NOMO-1 treated with dmso at 0.1 percent for 144 hours (cell line): Measurements from ENCODE around the gene FBXL16.

Source experiments
- DNase-seq: peaks from one replicate; lab custom pipeline; 2025; ENCODE audit not compliant: unreplicated experiment; lab: John Stamatoyannopoulos, UW

FBXL16 gene

GRCh38 chr16:735982-736453 is 30.4 kb upstream of the FBXL16 start:
- no peak for DNase-seq

- DNase-seq = no peak
Measured at GRCh38 chr16:734981-735881, 29.6 kb upstream of the FBXL16 start.

GRCh38 chr16:734208-734980 is 28.8 kb upstream of the FBXL16 start:
- no peak for DNase-seq

- no peak for DNase-seq
Measured at GRCh38 chr16:733382-734207, 28.0 kb upstream of the FBXL16 start.

GRCh38 chr16:732936-733335 is 27.3 kb upstream of the FBXL16 start:
- DNase-seq = no peak

- DNase-seq = no peak
Measured at GRCh38 chr16:732332-732731, 26.7 kb upstream of the FBXL16 start.

GRCh38 chr16:730666-731509 is 25.3 kb upstream of the FBXL16 start:
- DNase-seq = no peak

- DNase-seq = no peak
Measured at GRCh38 chr16:729768-730665, 24.4 kb upstream of the FBXL16 start.

GRCh38 chr16:728890-729744 is 23.5 kb upstream of the FBXL16 start:
- no peak for DNase-seq

- peak; percentile 50 for DNase-seq
Measured at GRCh38 chr16:728131-728889, 22.7 kb upstream of the FBXL16 start.

GRCh38 chr16:727291-727977 is 21.8 kb upstream of the FBXL16 start:
- no peak for DNase-seq

GRCh38 chr16:726438-727290 is 21.1 kb upstream of the FBXL16 start, which contains the start of the genes CCDC78 and HAGHL:
TSS of gene CCDC78 (minus strand) at chr16:726443. CDS start at chr16:726367, 76 bp downstream.
TSS of gene HAGHL (plus strand) at chr16:727106. CDS start at chr16:727510, 404 bp downstream.
- DNase-seq = peak; percentile 36

- no peak for DNase-seq
Measured at GRCh38 chr16:726188-726437, 20.5 kb upstream of the FBXL16 start.

- DNase-seq = no peak
Measured at GRCh38 chr16:725463-726187, 20.0 kb upstream of the FBXL16 start.

GRCh38 chr16:725041-725376 is 19.4 kb upstream of the FBXL16 start:
- DNase-seq = no peak
